GM21390 (cell line): ENCODE measurements around the gene RPS6KA2.

Source experiments
- ATAC-seq: cut with Tn5 transposase; IDR thresholded peaks from one replicate; pipeline ENCODE4 v1.9.1; 2021; ENCODE audit not compliant: unreplicated experiment

Gene RPS6KA2

DNA sequence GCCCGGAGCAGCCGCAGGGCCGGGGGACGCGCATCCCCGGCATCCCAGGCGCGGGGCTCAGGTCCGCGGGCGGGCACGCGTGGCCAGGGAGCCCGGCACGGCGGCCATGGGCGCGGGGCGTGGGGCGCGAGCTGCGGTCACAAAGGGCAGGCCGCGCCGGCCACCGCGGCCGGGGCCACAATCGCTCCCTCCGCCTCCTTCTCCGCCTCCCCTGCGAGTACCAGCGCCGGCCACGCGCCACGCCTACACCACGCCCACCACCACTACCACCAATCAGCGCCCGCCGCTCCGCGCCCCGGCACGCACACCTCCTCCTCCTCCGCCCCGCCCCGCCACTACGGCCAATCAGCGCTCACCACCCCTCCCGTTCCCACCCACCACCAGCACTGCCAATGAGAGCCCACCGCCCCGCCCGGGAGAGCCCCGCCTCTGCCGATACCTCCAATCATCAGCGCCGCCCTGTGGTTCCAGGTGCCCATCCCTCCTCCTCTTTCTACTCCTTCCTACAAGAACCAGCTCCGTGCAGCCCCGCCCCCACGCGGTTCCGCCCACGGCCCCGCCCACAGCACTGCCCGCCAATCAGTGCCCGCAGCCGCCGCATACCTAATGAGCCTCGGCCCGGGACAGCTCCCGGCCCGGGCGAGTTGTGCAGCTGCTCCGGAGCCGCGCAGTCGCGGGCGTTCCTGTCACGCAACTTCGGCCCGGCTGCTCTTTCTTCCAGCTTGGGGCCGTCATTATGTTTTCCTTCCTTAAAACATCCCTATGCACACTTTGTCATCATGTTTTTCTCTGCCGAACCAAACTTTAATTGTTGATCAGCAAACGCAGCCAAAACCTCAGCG is at the start of gene RPS6KA2:
Gene RPS6KA2, minus strand, starts transcription at position 219 of the 842 bp plus-strand sequence. CDS start 232 bp downstream, outside the sequence.
- peak; percentile 89 for ATAC-seq

DNA sequence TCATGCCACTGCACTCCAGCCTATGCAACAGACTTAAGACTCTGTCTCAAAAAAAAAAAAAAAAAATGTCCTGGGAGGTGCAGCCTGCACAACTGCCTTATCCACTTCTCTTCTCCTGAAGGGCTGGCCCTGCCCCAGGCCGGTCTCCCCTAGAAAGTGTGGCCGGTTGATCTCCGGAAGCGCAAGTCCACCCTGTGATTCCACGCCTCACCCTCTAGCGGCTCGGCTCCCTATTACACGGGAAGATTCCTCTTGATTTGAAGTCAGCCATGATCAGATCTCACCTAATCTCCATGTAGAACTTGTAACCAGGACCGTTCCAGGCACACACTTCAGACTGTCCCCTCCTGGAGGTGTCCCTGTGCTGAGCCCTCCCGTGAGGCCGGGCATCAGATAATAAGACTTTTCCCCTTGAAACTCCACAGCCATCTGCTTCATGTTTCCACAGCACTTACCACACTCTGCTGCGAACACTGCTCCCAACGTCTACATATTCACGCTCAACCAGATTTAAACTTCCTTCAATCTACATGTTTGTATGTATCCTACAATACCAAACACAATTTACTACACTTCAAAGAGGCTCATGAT is 49.3 kb upstream of the RPS6KA2 start:
- no peak for ATAC-seq

GRCh38 chr6:166675736-166676135 is 48.7 kb upstream of the RPS6KA2 start:
- no peak for ATAC-seq

GRCh38 chr6:166673309-166673708 is 46.3 kb upstream of the RPS6KA2 start:
- no peak for ATAC-seq

- ATAC-seq, result no peak
Observed at GRCh38 chr6:166672624-166673206, 45.7 kb upstream of the RPS6KA2 start.

GRCh38 chr6:166672146-166672545 is 45.1 kb upstream of the RPS6KA2 start:
- no peak for ATAC-seq

DNA sequence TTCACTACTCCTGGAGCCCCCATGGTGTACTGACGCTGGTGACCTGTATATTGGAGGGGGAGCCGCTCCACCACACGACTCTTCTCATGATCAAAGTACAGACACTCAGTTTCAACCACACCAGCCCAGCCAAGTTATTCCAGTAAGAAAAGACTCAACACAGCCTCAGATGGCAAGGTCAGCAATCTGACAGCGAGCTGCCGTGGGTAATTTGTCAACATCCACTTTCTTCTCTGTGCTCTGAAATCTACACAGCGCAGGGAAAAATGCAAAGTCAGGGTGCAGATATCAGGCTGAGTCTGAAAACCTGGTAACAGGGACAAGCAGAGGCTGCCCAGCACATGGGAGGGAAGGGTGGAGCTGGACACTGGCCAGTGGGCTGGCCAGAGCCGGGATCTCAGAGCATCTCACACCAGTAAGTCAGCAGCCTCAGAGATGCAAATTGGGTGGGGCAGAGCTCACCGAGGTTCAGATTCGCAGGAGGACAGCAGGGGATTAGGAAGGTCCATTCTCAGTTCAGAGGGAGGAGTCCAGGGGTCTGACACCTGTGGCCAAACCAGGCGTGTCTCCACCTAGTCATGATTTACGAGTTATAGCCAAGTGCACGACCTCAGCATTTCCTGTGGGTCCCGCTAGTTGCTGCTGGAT is 44.5 kb upstream of the RPS6KA2 start:
- ATAC-seq, result no peak

DNA sequence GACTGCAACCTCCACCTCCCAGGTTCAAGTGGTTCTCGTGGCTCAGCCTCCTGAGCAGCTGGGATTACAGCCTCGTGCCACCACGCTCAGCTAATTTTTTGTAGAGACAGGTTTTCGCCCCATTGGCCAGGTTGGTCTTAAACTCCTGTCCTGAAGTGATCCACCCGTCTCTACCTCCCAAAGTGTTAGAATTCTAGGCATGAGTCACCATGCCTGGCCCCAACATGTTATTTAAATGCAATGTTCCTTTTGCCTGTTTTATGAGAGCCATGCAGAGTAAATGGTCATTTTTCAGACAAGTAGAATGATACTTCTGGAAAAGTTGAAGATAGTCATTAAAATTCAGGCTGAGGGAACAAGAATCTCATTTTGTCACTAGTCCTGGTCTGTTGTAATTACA is 43.8 kb upstream of the RPS6KA2 start:
- ATAC-seq, result no peak

DNA sequence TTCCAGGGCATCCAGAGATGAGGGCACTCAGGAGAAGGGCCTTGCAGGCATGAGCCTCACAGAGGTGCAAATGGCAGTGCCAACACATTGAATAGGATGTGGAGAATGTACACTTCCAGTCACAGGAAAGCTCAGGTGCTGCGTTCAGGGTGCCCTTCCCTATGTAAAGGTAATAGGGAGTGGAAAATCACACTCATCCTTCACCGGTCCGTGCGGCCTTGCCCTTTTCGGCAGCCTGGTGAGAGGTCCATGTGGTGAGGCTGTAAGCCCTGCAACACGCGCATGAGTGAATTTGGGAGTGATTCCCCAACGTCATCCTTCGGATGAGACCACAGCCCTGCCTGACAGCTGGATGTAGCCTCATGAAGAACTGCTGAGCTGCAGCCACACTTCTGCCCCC is 43.0 kb upstream of the RPS6KA2 start:
- no peak for ATAC-seq

DNA sequence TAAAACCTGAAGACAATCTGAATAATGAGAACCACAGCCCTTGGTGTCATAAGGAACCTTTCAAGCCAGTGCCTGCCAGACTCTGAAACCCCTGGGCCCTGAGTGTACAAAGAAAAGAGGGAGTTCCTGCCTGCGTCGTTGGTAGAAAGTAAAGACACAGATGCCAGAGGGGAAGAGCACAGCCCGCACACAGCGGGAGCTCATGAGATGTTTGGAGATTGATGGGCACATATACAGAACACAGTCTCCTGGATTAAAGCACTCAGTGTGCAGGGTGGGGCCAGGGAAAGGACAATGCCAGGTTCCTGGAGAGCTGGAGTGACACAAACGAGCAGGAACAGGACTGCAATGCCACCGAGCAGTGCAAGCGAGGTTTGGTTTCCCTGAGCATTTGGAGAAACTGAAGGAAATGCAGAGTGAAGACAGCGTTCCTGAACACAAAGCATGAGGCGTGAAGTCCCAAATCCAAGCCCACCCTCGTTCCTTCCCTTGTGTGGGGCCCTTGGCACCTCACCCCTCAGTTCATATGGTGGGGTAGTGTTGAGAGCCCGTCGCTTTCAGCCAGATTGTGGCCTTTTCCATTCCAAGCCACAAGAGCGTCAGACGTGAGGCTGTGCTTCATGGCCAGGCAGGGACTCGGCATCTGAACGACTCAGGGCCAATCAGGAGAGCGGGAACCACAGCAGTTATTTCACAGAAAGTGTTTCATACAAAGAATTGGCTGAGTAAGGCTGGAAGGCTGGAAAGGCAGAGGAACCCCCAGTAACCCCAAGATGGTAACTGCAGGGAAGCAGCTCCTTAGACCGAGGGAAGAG is 41.0 kb upstream of the RPS6KA2 start:
- no peak for ATAC-seq

DNA sequence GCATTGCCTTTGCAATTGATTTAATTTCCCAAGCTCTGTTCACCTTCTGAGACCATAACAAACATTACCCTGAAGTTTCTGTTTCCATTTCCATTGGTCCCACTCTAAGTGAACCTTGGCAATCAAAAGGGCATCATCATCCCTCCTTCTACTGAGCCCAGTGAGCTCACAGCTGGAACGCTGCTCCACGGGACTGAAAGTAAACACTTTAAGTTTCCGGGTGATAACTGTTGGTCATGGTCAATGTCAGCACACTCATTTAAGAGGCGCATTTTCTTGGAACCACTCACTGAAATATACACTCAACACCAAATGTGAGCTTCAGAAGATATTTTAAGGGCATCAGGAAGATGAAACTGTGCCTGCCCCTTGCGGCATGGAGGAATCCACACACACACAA is 37.1 kb upstream of the RPS6KA2 start:
- no peak for ATAC-seq

- ATAC-seq, result no peak
Observed at GRCh38 chr6:166663568-166663967, 36.5 kb upstream of the RPS6KA2 start.

- no peak for ATAC-seq
Observed at GRCh38 chr6:166662690-166663089, 35.6 kb upstream of the RPS6KA2 start.

GRCh38 chr6:166661327-166662085 is 34.5 kb upstream of the RPS6KA2 start:
- ATAC-seq, result no peak

- ATAC-seq, result no peak
Observed at GRCh38 chr6:166660157-166660688, 33.2 kb upstream of the RPS6KA2 start.

- ATAC-seq, result no peak
Observed at GRCh38 chr6:166659581-166659980, 32.5 kb upstream of the RPS6KA2 start.

GRCh38 chr6:166658792-166659150 is 31.7 kb upstream of the RPS6KA2 start:
- ATAC-seq, result no peak

DNA sequence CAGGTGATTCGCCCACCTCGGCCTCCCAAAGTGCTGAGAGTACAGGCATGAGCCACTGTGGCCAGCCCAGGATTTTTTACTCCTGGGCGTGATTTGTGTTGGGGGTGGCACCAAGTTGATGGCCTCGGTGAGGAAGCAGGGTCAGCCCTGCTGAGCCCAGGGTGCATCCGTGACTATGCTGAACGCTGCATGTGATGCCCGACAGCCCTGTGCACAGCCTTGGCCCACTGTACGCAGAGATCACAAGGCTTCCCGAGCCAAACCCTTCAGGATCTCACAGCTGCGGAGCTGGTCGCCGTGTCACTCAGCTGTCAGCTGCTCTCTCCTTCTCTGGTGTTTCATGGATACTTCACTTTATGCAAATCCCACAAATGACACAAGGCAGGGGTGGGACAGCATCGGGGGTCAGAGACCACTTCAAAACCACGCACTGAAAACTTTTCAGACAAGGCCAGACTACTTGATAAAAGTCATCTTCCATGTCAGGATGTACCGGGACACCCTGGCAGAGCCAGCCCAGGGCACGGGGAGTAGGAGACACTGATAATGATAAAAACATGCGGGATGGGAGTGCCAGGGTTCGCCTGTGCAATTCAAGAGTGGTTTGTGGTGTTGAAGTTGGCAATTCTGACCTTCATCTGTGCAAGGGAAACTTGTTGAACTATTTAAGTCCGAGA is 31.2 kb upstream of the RPS6KA2 start:
- no peak for ATAC-seq

GRCh38 chr6:166657531-166657930 is 30.5 kb upstream of the RPS6KA2 start:
- no peak for ATAC-seq
